ENCODE measurements around the gene ARID5A.
A peak's percentile ranks its signal among the peaks of the same experiment; 100 is the strongest.

Gene ARID5A

GRCh38 chr2:96523659-96524481, 12.7 kb upstream of the ARID5A start:
- no peak for DNase-seq (ENCODE audit: low read depth)
- H3K4me3 ChIP-seq (ENCODE audit: low read length), result no peak overlapping the region
- no peak for TF ChIP-seq CTCF (conservative IDR thresholded peaks at IDR 0.05; ENCODE audit: low read depth, low read length)

DNA sequence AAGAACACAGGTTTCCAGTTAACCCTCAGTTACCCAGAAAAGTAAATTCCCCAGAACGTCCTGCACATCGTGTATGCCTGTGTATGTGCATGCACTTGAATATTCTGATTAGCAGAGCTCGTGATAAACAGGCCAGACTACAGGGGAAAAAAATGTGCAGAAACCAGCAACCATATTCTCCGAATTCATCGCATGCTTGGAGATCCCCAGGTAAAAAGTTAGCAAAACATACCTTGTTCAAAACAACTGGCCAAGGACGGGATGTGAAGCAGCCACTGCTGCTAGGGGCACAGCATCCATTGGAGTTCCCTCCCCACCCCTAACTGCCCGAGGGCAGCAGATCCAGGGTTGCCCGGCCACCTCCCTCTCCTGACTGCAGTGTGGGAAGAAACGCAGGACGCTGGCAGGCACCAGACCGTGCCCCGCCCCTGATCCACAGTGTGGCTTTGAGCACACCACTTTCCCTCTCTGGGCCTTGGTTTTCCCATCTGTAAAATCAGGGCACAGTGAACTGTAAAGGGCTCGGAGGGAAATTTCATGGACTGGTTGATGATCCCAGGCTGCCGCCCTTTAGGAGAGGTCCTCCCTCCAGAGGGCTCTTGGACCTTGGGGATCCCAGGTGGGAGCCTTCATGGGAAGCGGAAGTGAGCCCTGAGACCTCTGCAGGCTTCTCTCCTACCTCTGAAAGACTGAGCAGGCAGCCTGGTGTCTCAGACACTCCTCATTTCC, 11.9 kb upstream of the ARID5A start:
- H3K4me3 ChIP-seq (ENCODE audit: low read length), result no peak overlapping the region
- no peak for TF ChIP-seq CTCF (conservative IDR thresholded peaks at IDR 0.05; ENCODE audit: low read depth, low read length)
- no peak for DNase-seq (ENCODE audit: low read depth)

GRCh38 chr2:96525211-96525507, 11.4 kb upstream of the ARID5A start:
- DNase-seq (ENCODE audit: low read depth), result no peak
- H3K4me3 ChIP-seq (ENCODE audit: low read length), result no peak overlapping the region
- TF ChIP-seq CTCF (conservative IDR thresholded peaks at IDR 0.05; ENCODE audit: low read depth, low read length), result no peak

DNA sequence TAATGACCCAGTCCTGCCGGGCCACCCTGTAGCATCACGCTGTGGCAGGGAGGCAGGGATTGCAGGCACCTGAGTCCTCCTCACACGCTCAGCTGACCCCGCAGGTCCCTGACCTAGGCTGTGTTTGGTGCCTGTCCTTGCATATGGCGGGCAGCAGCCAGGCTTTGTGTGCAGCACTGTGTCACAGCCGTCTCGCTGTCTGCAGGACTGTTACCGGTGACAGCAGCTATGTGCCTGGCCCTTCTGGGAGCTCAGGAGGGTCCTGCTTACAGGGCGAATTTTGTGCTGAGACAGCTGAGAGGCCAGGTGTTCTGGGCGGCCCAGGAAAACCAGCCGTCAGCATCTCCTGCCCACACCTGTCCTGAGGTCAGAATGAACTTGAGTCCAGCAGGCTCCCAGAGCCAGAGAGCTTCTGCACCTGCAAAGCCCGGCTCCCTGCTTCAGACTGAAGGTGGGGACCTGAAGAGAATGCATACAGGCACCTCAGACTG, 10.4 kb upstream of the ARID5A start:
- no peak overlapping the region for H3K4me3 ChIP-seq (ENCODE audit: low read length)
- no peak for DNase-seq (ENCODE audit: low read depth)
- TF ChIP-seq CTCF (conservative IDR thresholded peaks at IDR 0.05; ENCODE audit: low read depth, low read length), result no peak

GRCh38 chr2:96526615-96527285, 9.8 kb upstream of the ARID5A start:
- no peak for DNase-seq (ENCODE audit: low read depth)
- no peak for TF ChIP-seq CTCF (conservative IDR thresholded peaks at IDR 0.05; ENCODE audit: low read depth, low read length)
- peak overlapping the region; percentile 33 for H3K4me3 ChIP-seq (ENCODE audit: low read length)

- no peak for DNase-seq (ENCODE audit: low read depth)
- H3K4me3 ChIP-seq (ENCODE audit: low read length), result peak overlapping the region; percentile 33
Measured at GRCh38 chr2:96527286-96528005, 9.1 kb upstream of the ARID5A start.

More at GRCh38 chr2:96527286-96528005, 9.1 kb upstream of the ARID5A start:
- TF ChIP-seq CTCF (conservative IDR thresholded peaks at IDR 0.05; ENCODE audit: low read depth, low read length), result peak; percentile 54
